ENCODE data around the gene LRRC32. TPM values are rescaled to one million over a fixed set of nuclear protein-coding genes. Genes with fewer than 3 reads are reported as not detected.

The LRRC32 gene
- total and polyA plus RNA-seq, 2 donors (not counting 1 experiment from before 2014, with no cell fraction given): 19.2 to 103 TPM

DNA sequence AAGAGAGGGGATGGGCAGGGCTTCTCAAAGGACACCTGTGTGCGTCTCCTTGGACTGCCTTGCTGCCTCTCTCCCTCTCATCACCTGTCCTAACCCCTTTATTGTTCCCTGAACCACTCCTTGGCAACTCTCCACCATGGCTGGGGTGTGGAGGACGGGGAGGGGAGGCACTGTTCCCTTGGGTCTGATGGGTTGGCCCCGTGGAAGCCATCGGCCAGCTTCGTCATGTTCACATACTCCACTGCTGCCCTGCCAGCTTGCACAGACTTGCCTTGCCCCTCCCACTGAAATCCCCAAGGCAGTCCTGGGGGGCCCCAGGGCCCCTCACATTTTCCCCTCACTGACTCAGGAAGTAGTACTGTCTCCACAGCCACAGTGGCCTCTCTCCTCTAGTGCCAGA lies 36.1 kb upstream of the LRRC32 start:
- TF ChIP-seq, protein P1, sequence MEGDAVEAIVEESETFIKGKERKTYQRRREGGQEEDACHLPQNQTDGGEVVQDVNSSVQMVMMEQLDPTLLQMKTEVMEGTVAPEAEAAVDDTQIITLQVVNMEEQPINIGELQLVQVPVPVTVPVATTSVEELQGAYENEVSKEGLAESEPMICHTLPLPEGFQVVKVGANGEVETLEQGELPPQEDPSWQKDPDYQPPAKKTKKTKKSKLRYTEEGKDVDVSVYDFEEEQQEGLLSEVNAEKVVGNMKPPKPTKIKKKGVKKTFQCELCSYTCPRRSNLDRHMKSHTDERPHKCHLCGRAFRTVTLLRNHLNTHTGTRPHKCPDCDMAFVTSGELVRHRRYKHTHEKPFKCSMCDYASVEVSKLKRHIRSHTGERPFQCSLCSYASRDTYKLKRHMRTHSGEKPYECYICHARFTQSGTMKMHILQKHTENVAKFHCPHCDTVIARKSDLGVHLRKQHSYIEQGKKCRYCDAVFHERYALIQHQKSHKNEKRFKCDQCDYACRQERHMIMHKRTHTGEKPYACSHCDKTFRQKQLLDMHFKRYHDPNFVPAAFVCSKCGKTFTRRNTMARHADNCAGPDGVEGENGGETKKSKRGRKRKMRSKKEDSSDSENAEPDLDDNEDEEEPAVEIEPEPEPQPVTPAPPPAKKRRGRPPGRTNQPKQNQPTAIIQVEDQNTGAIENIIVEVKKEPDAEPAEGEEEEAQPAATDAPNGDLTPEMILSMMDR (conservative IDR thresholded peaks at IDR 0.05 in 1 of 2, IDR thresholded peaks at IDR 0.05 in 1 of 2; ENCODE audit: low read depth in 1 of 2, low read length in 2 of 2): no peak
- no peak for TF ChIP-seq EZH2 (IDR thresholded peaks at IDR 0.05; ENCODE audit: low read length, missing control alignments)
- no peak overlapping the region for H3K9ac ChIP-seq (ENCODE audit: insufficient read depth, low read length)
- H3K4me2 ChIP-seq (ENCODE audit: extremely low read depth, insufficient read depth, low read length): no peak overlapping the region
- H3K36me3 ChIP-seq (ENCODE audit: control insufficient read depth, insufficient read depth, low read length): no peaks in the 10 kb centered on the region
- H2AFZ ChIP-seq (ENCODE audit: low read length): no peak overlapping the region
- no peaks in the 10 kb centered on the region for H3K9me3 ChIP-seq (ENCODE audit: control insufficient read depth, insufficient read depth, low read depth, low read length)
- peaks cover 17% of the 10 kb centered on the region for H3K27me3 ChIP-seq (ENCODE audit: control insufficient read depth, insufficient read depth, low read length)
- no peak overlapping the region for H3K27ac ChIP-seq (ENCODE audit: insufficient read depth, low read length)
- H3K4me1 ChIP-seq (ENCODE audit: control insufficient read depth, extremely low read depth, insufficient read depth, low read length): peaks cover 6% of the 10 kb centered on the region
- H4K20me1 ChIP-seq (ENCODE audit: control insufficient read depth, extremely low read depth, insufficient read depth, low read length): no peaks in the 10 kb centered on the region
- H3K79me2 ChIP-seq (ENCODE audit: control insufficient read depth, insufficient read depth, low read length): no peaks in the 10 kb centered on the region
- H3K4me3 ChIP-seq (replicated peaks in 1 of 4; ENCODE audit: control extremely low read depth in 1 of 4, insufficient read depth in 1 of 4, low read depth in 3 of 4, low read length in 4 of 4): no peak overlapping the region
- DNase-seq (ENCODE audit: low read depth in 2 of 2): no peak

DNA sequence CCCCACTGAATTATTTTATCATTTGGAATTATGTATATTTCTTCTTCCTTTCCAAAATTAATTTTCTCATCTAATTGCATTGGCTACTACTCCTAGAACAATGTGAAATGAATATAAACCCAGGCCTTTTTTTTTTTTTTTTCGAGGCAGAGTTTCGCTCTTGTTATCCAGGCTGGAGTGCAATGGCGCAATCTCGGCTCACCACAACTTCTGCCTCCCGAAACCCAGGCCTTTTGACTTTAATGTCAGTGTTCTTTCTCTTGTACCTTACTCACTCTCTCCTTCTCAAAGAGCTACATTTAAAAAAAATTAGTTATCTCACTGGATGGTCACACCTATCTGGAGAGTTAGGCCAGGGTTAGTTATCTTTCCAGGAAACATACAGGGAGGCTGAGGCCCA lies 35.3 kb upstream of the LRRC32 start:
- Histone ChIP-seq H3K79me2 (ENCODE audit: control insufficient read depth, insufficient read depth, low read length) (no peaks in the 10 kb centered on the region), H3K36me3 (ENCODE audit: control insufficient read depth, insufficient read depth, low read length) (no peaks in the 10 kb centered on the region), H3K9ac (ENCODE audit: insufficient read depth, low read length) (no peak overlapping the region), H2AFZ (ENCODE audit: low read length) (no peak overlapping the region), H4K20me1 (ENCODE audit: control insufficient read depth, extremely low read depth, insufficient read depth, low read length) (no peaks in the 10 kb centered on the region), H3K4me2 (ENCODE audit: extremely low read depth, insufficient read depth, low read length) (no peak overlapping the region), H3K4me3 (replicated peaks in 1 of 4; ENCODE audit: control extremely low read depth in 1 of 4, insufficient read depth in 1 of 4, low read depth in 3 of 4, low read length in 4 of 4) (no peak overlapping the region), H3K4me1 (ENCODE audit: control insufficient read depth, extremely low read depth, insufficient read depth, low read length) (peaks cover 14% of the 10 kb centered on the region), H3K27ac (ENCODE audit: insufficient read depth, low read length) (no peak overlapping the region), H3K9me3 (ENCODE audit: control insufficient read depth, insufficient read depth, low read depth, low read length) (no peaks in the 10 kb centered on the region), H3K27me3 (ENCODE audit: control insufficient read depth, insufficient read depth, low read length) (peaks cover 17% of the 10 kb centered on the region)
- no peak for DNase-seq (ENCODE audit: low read depth in 2 of 2)
- TF ChIP-seq EZH2 (IDR thresholded peaks at IDR 0.05; ENCODE audit: low read length, missing control alignments): no peak
- TF ChIP-seq, protein P1 (conservative IDR thresholded peaks at IDR 0.05 in 1 of 2, IDR thresholded peaks at IDR 0.05 in 1 of 2; ENCODE audit: low read depth in 1 of 2, low read length in 2 of 2): no peak

DNA sequence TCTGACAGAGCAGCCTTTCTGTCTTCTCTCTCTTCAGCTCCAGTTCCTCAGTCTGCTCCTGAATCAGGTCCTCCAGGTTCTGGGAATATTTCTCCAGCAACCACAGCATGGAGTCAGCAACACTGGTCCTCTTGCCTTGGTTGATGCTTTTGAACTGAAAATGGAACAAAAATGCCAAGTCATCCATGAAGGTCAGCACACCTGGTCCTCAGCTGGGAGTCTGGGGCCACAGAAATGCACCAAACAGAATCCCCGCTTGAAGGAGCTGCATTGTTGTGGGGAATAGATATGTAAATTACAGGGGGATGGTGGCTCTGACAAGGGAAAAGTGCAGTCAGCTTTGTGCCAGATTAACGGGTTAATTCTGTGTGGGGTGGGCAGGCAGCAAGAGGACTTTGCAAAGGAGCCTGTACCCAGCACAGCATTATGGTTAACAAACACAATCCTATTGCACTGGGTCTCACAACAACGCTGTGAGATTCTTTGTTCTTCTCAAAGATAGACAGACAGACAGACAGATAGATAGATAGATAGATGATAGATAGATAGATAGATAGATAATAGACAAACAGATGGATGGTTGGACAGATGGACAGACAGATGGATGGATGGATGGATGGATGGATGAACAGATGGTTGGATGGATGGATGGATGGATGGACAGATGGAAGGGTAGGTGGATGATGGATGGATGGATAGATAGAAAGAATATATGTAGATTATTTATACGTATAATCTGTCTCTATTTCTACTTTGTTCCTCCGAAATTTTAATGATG lies 33.8 kb upstream of the LRRC32 start:
- Histone ChIP-seq H3K4me1 (ENCODE audit: control insufficient read depth, extremely low read depth, insufficient read depth, low read length) (peaks cover 29% of the 10 kb centered on the region), H4K20me1 (ENCODE audit: control insufficient read depth, extremely low read depth, insufficient read depth, low read length) (no peaks in the 10 kb centered on the region), H3K9me3 (ENCODE audit: control insufficient read depth, insufficient read depth, low read depth, low read length) (no peaks in the 10 kb centered on the region), H3K27ac (ENCODE audit: insufficient read depth, low read length) (no peak overlapping the region), H2AFZ (ENCODE audit: low read length) (no peak overlapping the region), H3K9ac (ENCODE audit: insufficient read depth, low read length) (no peak overlapping the region), H3K4me3 (replicated peaks in 1 of 4; ENCODE audit: control extremely low read depth in 1 of 4, insufficient read depth in 1 of 4, low read depth in 3 of 4, low read length in 4 of 4) (no peak overlapping the region), H3K27me3 (ENCODE audit: control insufficient read depth, insufficient read depth, low read length) (peaks cover 14% of the 10 kb centered on the region), H3K36me3 (ENCODE audit: control insufficient read depth, insufficient read depth, low read length) (no peaks in the 10 kb centered on the region), H3K79me2 (ENCODE audit: control insufficient read depth, insufficient read depth, low read length) (no peaks in the 10 kb centered on the region), H3K4me2 (ENCODE audit: extremely low read depth, insufficient read depth, low read length) (no peak overlapping the region)
- no peak for TF ChIP-seq EZH2 (IDR thresholded peaks at IDR 0.05; ENCODE audit: low read length, missing control alignments)
- TF ChIP-seq, protein P1 (conservative IDR thresholded peaks at IDR 0.05 in 1 of 2, IDR thresholded peaks at IDR 0.05 in 1 of 2; ENCODE audit: low read depth in 1 of 2, low read length in 2 of 2): no peak
- no peak for DNase-seq (ENCODE audit: low read depth in 2 of 2)
